SK-N-SH treated with all-trans-retinoic acid at 6 μM for 48 hours (cell line): Measurements from ENCODE around the gene AGAP1.

Experiments
- ATAC-seq: fragments of 200-7000 bp; cut with Tn5 transposase; 3 replicates; pipeline ENCODE4 v1.9.1; 2020; ENCODE audit warnings: mild to moderate bottlenecking, moderate library complexity
- ARNTL ChIP-seq: fragments of 450-650 bp; formaldehyde crosslinking; IDR thresholded peaks from 2 replicates; pipeline ENCODE4 v1.5.0; 2020; ENCODE audit warnings: low read depth, mild to moderate bottlenecking, moderate library complexity, borderline replicate concordance
- CSDC2 ChIP-seq: fragments of 250-450 bp; sonication (Bioruptor Pico); IDR thresholded peaks from 2 replicates; pipeline ENCODE4 v1.5.0; 2020; ENCODE audit warnings: mild to moderate bottlenecking, moderate library complexity
- ESRRG ChIP-seq: fragments of 250-450 bp; sonication (Bioruptor Pico); IDR thresholded peaks from 2 replicates; pipeline ENCODE4 v1.6.1; 2021; ENCODE audit warnings: mild to moderate bottlenecking
- GLIS3 ChIP-seq: fragments of 250-450 bp; sonication (Bioruptor Pico); IDR thresholded peaks from 2 replicates; pipeline ENCODE4 v1.5.0; 2020; ENCODE audit warnings: mild to moderate bottlenecking, moderate library complexity
- ISL1 ChIP-seq: fragments of 250-450 bp; sonication (Bioruptor Pico); IDR thresholded peaks from 2 replicates; pipeline ENCODE4 v2.1.2; 2022; ENCODE audit warnings: mild to moderate bottlenecking, moderate library complexity
- OSR1 ChIP-seq: fragments of 250-450 bp; sonication (Bioruptor Pico); IDR thresholded peaks from 2 replicates; pipeline ENCODE4 v1.8.0; 2022; ENCODE audit warnings: moderate library complexity, mild to moderate bottlenecking, inconsistent platforms
- PPARA ChIP-seq: fragments of 250-450 bp; sonication (Bioruptor Pico); IDR thresholded peaks from 2 replicates; pipeline ENCODE4 v1.5.0; 2020; ENCODE audit warnings: mild to moderate bottlenecking, borderline replicate concordance
- RARB ChIP-seq: fragments of 250-450 bp; sonication (Bioruptor Pico); IDR thresholded peaks from 2 replicates; pipeline ENCODE4 v1.8.0; 2021; ENCODE audit warnings: mild to moderate bottlenecking, moderate library complexity
- SNAI2 ChIP-seq: fragments of 250-450 bp; sonication (Bioruptor Pico); IDR thresholded peaks from 2 replicates; pipeline ENCODE4 v1.5.0; 2020; ENCODE audit warnings: mild to moderate bottlenecking, moderate library complexity
- TCF4 ChIP-seq: fragments of 250-450 bp; sonication (Bioruptor Pico); IDR thresholded peaks from 2 replicates; pipeline ENCODE4 v1.8.0; 2021; ENCODE audit warnings: mild to moderate bottlenecking, moderate library complexity, borderline replicate concordance
- ZC3H10 ChIP-seq: fragments of 250-450 bp; sonication (Bioruptor Pico); IDR thresholded peaks from 2 replicates; pipeline ENCODE4 v1.5.1; 2021; ENCODE audit warnings: mild to moderate bottlenecking, moderate library complexity
- ZFP30 ChIP-seq: fragments of 450-650 bp; formaldehyde crosslinking; IDR thresholded peaks from 2 replicates; pipeline ENCODE4 v1.5.0; 2022; ENCODE audit warnings: mild to moderate bottlenecking, moderate library complexity
- ZNF565 ChIP-seq: fragments of 450-650 bp; formaldehyde crosslinking; conservative IDR thresholded peaks from 2 replicates; pipeline ENCODE4 v1.5.0; 2020; ENCODE audit warnings: low read depth, mild to moderate bottlenecking, moderate library complexity
- ZNF70 ChIP-seq: fragments of 450-650 bp; formaldehyde crosslinking; IDR thresholded peaks from 2 replicates; pipeline ENCODE4 v1.5.0; 2020; ENCODE audit warnings: mild to moderate bottlenecking, moderate library complexity
- ZNF8 ChIP-seq: fragments of 450-650 bp; formaldehyde crosslinking; IDR thresholded peaks from 2 replicates; pipeline ENCODE4 v1.5.0; 2020; ENCODE audit warnings: mild to moderate bottlenecking, moderate library complexity
- TF ChIP-seq, protein P1 (sequence below): fragments of 250-450 bp; sonication (Bioruptor Pico); IDR thresholded peaks from 2 replicates; pipeline ENCODE4 v1.8.0; 2021; ENCODE audit warnings: low read depth, mild to moderate bottlenecking, moderate library complexity, borderline replicate concordance
- TF ChIP-seq, protein P2 (sequence below): fragments of 250-450 bp; sonication (Bioruptor Pico); IDR thresholded peaks from 2 replicates; pipeline ENCODE4 v1.8.0; 2020; ENCODE audit warnings: mild to moderate bottlenecking, moderate library complexity, borderline replicate concordance
- TF ChIP-seq, protein P3 (sequence below): fragments of 250-450 bp; sonication (Bioruptor Pico); IDR thresholded peaks from 2 replicates; pipeline ENCODE4 v1.5.0; 2020; ENCODE audit warnings: mild to moderate bottlenecking, moderate library complexity
- TF ChIP-seq, protein P4 (sequence below): fragments of 250-450 bp; sonication (Bioruptor Pico); IDR thresholded peaks from 2 replicates; pipeline ENCODE4 v1.5.1; 2020; ENCODE audit warnings: low read depth, mild to moderate bottlenecking, moderate library complexity

AGAP1 gene

DNA sequence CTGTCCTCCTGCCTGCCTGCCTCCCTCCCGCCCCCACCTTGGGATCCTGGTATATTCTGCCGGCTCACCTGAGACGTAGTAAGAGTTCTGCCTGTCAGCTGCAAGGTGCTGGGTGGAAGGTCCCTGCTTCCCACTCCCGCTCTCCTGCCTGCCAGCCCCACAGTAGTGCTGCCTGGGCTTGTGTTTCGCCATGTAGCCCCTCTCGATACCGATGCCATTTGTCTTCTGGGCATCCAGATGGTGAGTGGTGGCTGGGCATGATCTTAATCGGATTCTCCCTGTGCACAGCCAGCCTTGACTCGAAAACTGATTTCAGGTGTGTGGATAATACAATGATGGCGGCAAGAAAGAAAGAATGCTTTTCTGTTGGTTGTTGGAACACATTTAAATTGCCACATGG, 184.9 kb downstream of the AGAP1 start:
- TF ChIP-seq, protein P1, sequence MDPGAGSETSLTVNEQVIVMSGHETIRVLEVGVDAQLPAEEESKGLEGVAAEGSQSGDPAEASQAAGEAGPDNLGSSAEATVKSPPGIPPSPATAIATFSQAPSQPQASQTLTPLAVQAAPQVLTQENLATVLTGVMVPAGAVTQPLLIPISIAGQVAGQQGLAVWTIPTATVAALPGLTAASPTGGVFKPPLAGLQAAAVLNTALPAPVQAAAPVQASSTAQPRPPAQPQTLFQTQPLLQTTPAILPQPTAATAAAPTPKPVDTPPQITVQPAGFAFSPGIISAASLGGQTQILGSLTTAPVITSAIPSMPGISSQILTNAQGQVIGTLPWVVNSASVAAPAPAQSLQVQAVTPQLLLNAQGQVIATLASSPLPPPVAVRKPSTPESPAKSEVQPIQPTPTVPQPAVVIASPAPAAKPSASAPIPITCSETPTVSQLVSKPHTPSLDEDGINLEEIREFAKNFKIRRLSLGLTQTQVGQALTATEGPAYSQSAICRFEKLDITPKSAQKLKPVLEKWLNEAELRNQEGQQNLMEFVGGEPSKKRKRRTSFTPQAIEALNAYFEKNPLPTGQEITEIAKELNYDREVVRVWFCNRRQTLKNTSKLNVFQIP (CRISPR knock-in tag) = no peak
- no peak for ATAC-seq

DNA sequence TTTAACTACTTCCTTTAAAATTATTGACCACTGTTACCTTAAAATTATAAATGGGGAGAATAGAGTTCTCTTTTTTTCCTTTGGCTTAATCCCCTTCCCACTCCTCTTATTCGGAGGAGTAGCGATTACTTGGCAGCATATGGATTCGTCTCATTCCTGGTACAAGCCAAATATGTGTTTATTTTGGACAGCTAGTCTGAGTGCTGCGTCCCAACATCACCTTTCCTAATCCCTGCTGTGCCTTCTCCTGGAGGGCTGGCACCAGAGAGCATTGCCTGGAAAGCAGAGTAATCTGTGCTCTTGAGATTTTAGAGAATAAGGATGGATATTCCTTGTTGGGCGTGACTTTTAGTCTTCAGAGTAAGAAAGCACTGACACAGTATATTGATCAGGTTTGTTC, 185.6 kb downstream of the AGAP1 start:
- ATAC-seq = no peak
- TF ChIP-seq GLIS3 (CRISPR knock-in tag) = no peak

DNA sequence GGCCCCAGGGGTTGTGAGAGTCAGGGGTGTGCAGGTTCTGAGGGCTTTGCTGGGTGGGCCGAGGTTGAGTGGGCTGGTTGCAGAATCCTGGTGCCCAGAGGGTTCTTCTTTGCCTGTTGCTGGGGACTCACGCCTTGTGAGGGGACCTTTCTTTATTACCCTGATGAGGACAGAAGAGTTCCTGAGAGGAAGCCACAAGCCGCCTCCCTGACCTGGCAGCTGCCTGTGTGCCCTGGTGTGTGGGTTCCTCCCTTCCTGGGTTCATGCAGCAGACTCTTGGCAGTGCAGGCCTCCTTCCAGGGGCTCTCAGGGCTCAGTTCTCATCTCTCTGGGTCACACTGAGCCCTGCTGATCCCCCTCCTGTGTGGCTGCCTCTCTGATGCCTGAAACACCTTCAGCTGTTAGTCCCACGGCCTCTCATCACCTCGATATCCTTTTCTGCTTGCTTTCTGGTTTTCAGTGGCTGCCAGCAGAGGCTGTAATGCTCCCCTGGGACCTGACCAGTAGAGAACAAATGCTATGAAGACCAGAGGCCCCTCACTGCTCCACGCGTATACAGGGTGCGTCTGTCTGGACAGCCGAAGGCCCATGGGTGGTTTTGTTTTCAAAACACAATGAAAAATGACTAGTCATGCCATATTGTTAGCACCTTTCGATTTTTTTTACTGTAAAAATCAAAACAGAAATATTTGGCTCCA, 191.3 kb downstream of the AGAP1 start:
- no peak for ATAC-seq
- no peak for TF ChIP-seq ISL1 (CRISPR knock-in tag)
- no peak for TF ChIP-seq SNAI2
- no peak for TF ChIP-seq ZNF70
- TF ChIP-seq GLIS3 (CRISPR knock-in tag) = no peak
- TF ChIP-seq, protein P2, sequence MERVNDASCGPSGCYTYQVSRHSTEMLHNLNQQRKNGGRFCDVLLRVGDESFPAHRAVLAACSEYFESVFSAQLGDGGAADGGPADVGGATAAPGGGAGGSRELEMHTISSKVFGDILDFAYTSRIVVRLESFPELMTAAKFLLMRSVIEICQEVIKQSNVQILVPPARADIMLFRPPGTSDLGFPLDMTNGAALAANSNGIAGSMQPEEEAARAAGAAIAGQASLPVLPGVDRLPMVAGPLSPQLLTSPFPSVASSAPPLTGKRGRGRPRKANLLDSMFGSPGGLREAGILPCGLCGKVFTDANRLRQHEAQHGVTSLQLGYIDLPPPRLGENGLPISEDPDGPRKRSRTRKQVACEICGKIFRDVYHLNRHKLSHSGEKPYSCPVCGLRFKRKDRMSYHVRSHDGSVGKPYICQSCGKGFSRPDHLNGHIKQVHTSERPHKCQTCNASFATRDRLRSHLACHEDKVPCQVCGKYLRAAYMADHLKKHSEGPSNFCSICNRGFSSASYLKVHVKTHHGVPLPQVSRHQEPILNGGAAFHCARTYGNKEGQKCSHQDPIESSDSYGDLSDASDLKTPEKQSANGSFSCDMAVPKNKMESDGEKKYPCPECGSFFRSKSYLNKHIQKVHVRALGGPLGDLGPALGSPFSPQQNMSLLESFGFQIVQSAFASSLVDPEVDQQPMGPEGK (CRISPR knock-in tag) = no peak
- TF ChIP-seq RARB = no peak
- no peak for TF ChIP-seq ZNF8
- TF ChIP-seq ZC3H10 = no peak
- no peak for TF ChIP-seq PPARA
- TF ChIP-seq ZNF565 (CRISPR knock-in tag) = no peak
- no peak for TF ChIP-seq TCF4 (CRISPR knock-in tag)

DNA sequence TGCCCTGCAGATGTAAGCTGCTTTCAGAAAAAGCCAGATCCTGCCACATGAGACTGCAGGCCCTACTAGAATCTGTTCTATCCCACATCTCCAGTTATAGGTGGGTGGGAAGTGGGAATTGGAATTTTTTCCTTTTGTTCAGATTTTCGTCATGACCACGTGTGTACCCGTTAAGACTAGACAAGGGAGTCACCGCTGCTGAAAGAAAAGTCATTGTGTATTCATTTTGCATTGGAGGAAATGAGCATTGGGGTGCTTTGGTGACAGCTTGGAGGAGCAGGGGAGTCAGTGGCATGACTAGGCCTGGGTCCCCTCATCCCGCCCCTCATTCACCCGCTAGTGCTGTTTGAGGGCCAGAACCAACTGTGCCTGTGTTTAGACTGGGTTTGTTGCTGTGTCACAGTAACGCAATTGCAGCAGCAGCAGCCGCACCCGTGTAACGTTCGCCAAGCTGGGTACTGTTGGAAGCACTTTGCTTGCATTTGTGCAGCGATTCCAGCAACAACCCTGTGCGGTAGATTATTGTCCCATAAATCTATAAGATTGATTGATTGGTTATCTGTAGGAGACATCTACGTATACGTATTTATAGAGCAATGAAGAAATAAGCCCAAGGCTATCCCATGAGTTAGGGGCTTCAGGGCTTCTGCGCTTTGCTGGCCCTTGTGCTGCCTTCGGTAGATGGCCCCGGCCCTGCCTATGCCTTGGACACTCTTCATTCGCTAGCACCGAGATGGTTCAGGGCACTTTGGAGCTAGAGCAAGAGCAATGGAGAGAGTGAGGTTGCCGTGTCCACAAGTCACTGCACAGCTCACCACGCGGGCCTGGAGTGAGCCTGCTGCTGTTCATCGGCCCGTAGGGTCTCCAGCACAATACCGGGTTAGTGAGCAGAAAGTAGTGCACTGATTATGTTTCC, 194.9 kb downstream of the AGAP1 start:
- TF ChIP-seq, protein P3, sequence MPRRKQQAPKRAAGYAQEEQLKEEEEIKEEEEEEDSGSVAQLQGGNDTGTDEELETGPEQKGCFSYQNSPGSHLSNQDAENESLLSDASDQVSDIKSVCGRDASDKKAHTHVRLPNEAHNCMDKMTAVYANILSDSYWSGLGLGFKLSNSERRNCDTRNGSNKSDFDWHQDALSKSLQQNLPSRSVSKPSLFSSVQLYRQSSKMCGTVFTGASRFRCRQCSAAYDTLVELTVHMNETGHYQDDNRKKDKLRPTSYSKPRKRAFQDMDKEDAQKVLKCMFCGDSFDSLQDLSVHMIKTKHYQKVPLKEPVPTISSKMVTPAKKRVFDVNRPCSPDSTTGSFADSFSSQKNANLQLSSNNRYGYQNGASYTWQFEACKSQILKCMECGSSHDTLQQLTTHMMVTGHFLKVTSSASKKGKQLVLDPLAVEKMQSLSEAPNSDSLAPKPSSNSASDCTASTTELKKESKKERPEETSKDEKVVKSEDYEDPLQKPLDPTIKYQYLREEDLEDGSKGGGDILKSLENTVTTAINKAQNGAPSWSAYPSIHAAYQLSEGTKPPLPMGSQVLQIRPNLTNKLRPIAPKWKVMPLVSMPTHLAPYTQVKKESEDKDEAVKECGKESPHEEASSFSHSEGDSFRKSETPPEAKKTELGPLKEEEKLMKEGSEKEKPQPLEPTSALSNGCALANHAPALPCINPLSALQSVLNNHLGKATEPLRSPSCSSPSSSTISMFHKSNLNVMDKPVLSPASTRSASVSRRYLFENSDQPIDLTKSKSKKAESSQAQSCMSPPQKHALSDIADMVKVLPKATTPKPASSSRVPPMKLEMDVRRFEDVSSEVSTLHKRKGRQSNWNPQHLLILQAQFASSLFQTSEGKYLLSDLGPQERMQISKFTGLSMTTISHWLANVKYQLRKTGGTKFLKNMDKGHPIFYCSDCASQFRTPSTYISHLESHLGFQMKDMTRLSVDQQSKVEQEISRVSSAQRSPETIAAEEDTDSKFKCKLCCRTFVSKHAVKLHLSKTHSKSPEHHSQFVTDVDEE (CRISPR knock-in tag) = no peak
- TF ChIP-seq SNAI2 = no peak
- TF ChIP-seq TCF4 (CRISPR knock-in tag) = no peak
- no peak for TF ChIP-seq PPARA
- TF ChIP-seq CSDC2 (CRISPR knock-in tag) = no peak
- TF ChIP-seq, protein P4, sequence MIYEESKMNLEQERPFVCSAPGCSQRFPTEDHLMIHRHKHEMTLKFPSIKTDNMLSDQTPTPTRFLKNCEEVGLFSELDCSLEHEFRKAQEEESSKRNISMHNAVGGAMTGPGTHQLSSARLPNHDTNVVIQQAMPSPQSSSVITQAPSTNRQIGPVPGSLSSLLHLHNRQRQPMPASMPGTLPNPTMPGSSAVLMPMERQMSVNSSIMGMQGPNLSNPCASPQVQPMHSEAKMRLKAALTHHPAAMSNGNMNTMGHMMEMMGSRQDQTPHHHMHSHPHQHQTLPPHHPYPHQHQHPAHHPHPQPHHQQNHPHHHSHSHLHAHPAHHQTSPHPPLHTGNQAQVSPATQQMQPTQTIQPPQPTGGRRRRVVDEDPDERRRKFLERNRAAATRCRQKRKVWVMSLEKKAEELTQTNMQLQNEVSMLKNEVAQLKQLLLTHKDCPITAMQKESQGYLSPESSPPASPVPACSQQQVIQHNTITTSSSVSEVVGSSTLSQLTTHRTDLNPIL (CRISPR knock-in tag) = no peak
- TF ChIP-seq, protein P2 (CRISPR knock-in tag) = no peak
- no peak for TF ChIP-seq ZFP30
- TF ChIP-seq GLIS3 (CRISPR knock-in tag) = no peak
- no peak for TF ChIP-seq ESRRG
- no peak for TF ChIP-seq ZNF565 (CRISPR knock-in tag)
- TF ChIP-seq OSR1 (CRISPR knock-in tag) = no peak
- no peak for TF ChIP-seq ZNF8
- TF ChIP-seq ARNTL (CRISPR knock-in tag) = no peak
- ATAC-seq = no peak
